SU-DHL-6 (cell line): ENCODE measurements around the gene TECPR2.

Experiments used
- CTCF ChIP-seq: fragments of 200-600 bp; sonication (generic); IDR thresholded peaks from one replicate; pipeline ENCODE4 v1.5.1; 2017; ENCODE audit warnings: antibody characterized with exemption, mild to moderate bottlenecking, low read length, moderate library complexity; ENCODE audit not compliant: insufficient read depth, poor library complexity, severe bottlenecking
- EZH2phosphoT487 ChIP-seq: fragments of 200-600 bp; sonication (generic), shearing (Covaris generic); conservative IDR thresholded peaks from 2 replicates; pipeline ENCODE4 v1.6.1; 2018; ENCODE audit warnings: mild to moderate bottlenecking, antibody characterized with exemption, low read length, moderate library complexity, mixed read lengths

- TF ChIP-seq CTCF (no peak), EZH2phosphoT487 (no peak)
Measured at GRCh38 chr14:102371361-102371760, 8.6 kb downstream of the TECPR2 start.
